MM.1S (cell line): ENCODE results near the gene SLC28A1.

Experiments
- DNase-seq: peaks from one replicate; pipeline ENCODE4 v3.0.0-alpha.2; 2015
- H2AFZ ChIP-seq: fragments of 300-600 bp; sonication (generic); 2 replicates; pipeline ENCODE4 v1.6.0; 2016; ENCODE audit warnings: antibody characterized with exemption, low read length
- H3F3A ChIP-seq: fragments of 300-600 bp; sonication (generic); 2 replicates; pipeline ENCODE4 v1.6.1; 2016; ENCODE audit warnings: mild to moderate bottlenecking, antibody characterized with exemption, low read length, moderate library complexity, mixed read lengths; ENCODE audit not compliant: insufficient read depth
- H3K27ac ChIP-seq: fragments of 300-600 bp; sonication (generic); 2 replicates; pipeline ENCODE4 v1.5.1; 2016; ENCODE audit warnings: mild to moderate bottlenecking, low read length
- H3K27me3 ChIP-seq: fragments of 300-600 bp; sonication (generic); replicated peaks from 2 replicates; pipeline ENCODE4 v1.6.0; 2016; ENCODE audit warnings: low read length; ENCODE audit not compliant: insufficient read depth
- H3K36me3 ChIP-seq: fragments of 300-600 bp; sonication (generic); replicated peaks from 2 replicates; pipeline ENCODE4 v1.6.1; 2016; ENCODE audit warnings: mild to moderate bottlenecking, low read length, mixed read lengths; ENCODE audit not compliant: insufficient read depth
- H3K4me1 ChIP-seq: fragments of 300-600 bp; sonication (generic); 2 replicates; pipeline ENCODE4 v1.6.1; 2016; ENCODE audit warnings: low read length, mixed read lengths
- H3K4me2 ChIP-seq: fragments of 300-600 bp; sonication (generic); 2 replicates; pipeline ENCODE4 v1.6.0; 2016; ENCODE audit warnings: low read depth, low read length
- H3K4me3 ChIP-seq: fragments of 300-600 bp; sonication (generic); 2 replicates; pipeline ENCODE4 v1.5.1; 2016; ENCODE audit warnings: low read length, mixed read lengths
- H3K79me2 ChIP-seq: fragments of 300-600 bp; sonication (generic); 2 replicates; pipeline ENCODE4 v1.6.1; 2016; ENCODE audit warnings: mixed run types, low read length, mixed read lengths
- H3K9ac ChIP-seq: fragments of 300-600 bp; sonication (generic); 2 replicates; pipeline ENCODE4 v1.6.1; 2016; ENCODE audit warnings: low read length, mixed read lengths
- H3K9me2 ChIP-seq: fragments of 300-600 bp; sonication (generic); replicated peaks from 2 replicates; pipeline ENCODE4 v1.6.1; 2016; ENCODE audit warnings: mild to moderate bottlenecking, low read length, mixed read lengths; ENCODE audit not compliant: insufficient read depth
- H3K9me3 ChIP-seq: fragments of 300-600 bp; sonication (generic); replicated peaks from 2 replicates; pipeline ENCODE4 v1.6.1; 2016; ENCODE audit warnings: mild to moderate bottlenecking, low read length, mixed read lengths; ENCODE audit not compliant: insufficient read depth
- H4K20me1 ChIP-seq: fragments of 300-600 bp; sonication (generic); 2 replicates; pipeline ENCODE4 v1.6.1; 2016; ENCODE audit warnings: mild to moderate bottlenecking, low read length, moderate library complexity, mixed read lengths; ENCODE audit not compliant: insufficient read depth
- CTCF ChIP-seq: fragments of 300-600 bp; sonication (generic); IDR thresholded peaks from 2 replicates; pipeline ENCODE4 v1.5.1; 2016; ENCODE audit warnings: antibody characterized with exemption, low read length, mixed read lengths
- EZH2 ChIP-seq: fragments of 300-600 bp; sonication (generic); optimal IDR thresholded peaks from 2 replicates; pipeline ENCODE3; 2017; ENCODE audit warnings: low read depth, mild to moderate bottlenecking, antibody characterized with exemption, low read length, mixed read lengths
- EZH2phosphoT487 ChIP-seq: fragments of 300-600 bp; sonication (generic); IDR thresholded peaks from 2 replicates; pipeline ENCODE4 v1.6.1; 2018; ENCODE audit warnings: antibody characterized with exemption, low read length

Gene SLC28A1

GRCh38 chr15:84973492-84974460 is 89.3 kb downstream of the SLC28A1 start:
- Histone ChIP-seq H2AFZ (no peak overlapping the region), H3K9me3 (no peaks in the 10 kb centered on the region), H3F3A (no peaks in the 10 kb centered on the region), H3K36me3 (no peaks in the 10 kb centered on the region), H3K27ac (no peak overlapping the region), H3K9ac (no peak overlapping the region), H4K20me1 (no peaks in the 10 kb centered on the region), H3K9me2 (no peaks in the 10 kb centered on the region), H3K27me3 (no peaks in the 10 kb centered on the region), H3K4me3 (no peak overlapping the region), H3K79me2 (no peaks in the 10 kb centered on the region), H3K4me1 (no peaks in the 10 kb centered on the region), H3K4me2 (no peak overlapping the region)
- no peak for DNase-seq
- TF ChIP-seq EZH2phosphoT487 (no peak), CTCF (no peak), EZH2 (no peak)

- Histone ChIP-seq H3F3A (0 out of 2 replicates have a peak, but pooled peaks cover 3% of the 10 kb centered on the region), H3K4me2 (no peak overlapping the region), H3K79me2 (no peaks in the 10 kb centered on the region), H3K27me3 (no peaks in the 10 kb centered on the region), H3K4me1 (no peaks in the 10 kb centered on the region), H3K27ac (no peak overlapping the region), H3K9me2 (no peaks in the 10 kb centered on the region), H4K20me1 (no peaks in the 10 kb centered on the region), H3K4me3 (no peak overlapping the region), H3K9me3 (no peaks in the 10 kb centered on the region), H3K36me3 (no peaks in the 10 kb centered on the region), H2AFZ (no peak overlapping the region), H3K9ac (no peak overlapping the region)
- no peak for DNase-seq
- no peak for TF ChIP-seq EZH2
- no peak for TF ChIP-seq CTCF
- no peak for TF ChIP-seq EZH2phosphoT487
Observed at GRCh38 chr15:84975871-84976351, 91.4 kb downstream of the SLC28A1 start.

GRCh38 chr15:84976746-84977345 is 92.4 kb downstream of the SLC28A1 start:
- Histone ChIP-seq H3K27ac (no peak overlapping the region), H3K9ac (no peak overlapping the region), H2AFZ (no peak overlapping the region), H3K9me3 (no peaks in the 10 kb centered on the region), H3K27me3 (no peaks in the 10 kb centered on the region), H3F3A (0 out of 2 replicates have a peak, but pooled peaks cover 3% of the 10 kb centered on the region), H3K36me3 (no peaks in the 10 kb centered on the region), H3K79me2 (no peaks in the 10 kb centered on the region), H3K4me3 (no peak overlapping the region), H4K20me1 (no peaks in the 10 kb centered on the region), H3K4me2 (no peak overlapping the region), H3K4me1 (no peaks in the 10 kb centered on the region), H3K9me2 (no peaks in the 10 kb centered on the region)
- no peak for TF ChIP-seq CTCF
- TF ChIP-seq EZH2phosphoT487: no peak
- TF ChIP-seq EZH2: no peak
- no peak for DNase-seq
